Measurements from ENCODE around the gene DTNBP1.

DTNBP1 gene

GRCh38 chr6:15517600-15517999 is 145.2 kb downstream of the DTNBP1 start:
- H3K9me3 ChIP-seq (ENCODE audit: insufficient read depth, low read length) = no peaks in the 10 kb centered on the region

GRCh38 chr6:15516923-15517560 is 145.8 kb downstream of the DTNBP1 start:
- TF ChIP-seq YY1 (IDR thresholded peaks at IDR 0.05; ENCODE audit: insufficient read depth, insufficient read length) = no peak
- TF ChIP-seq ZNF274 (IDR thresholded peaks at IDR 0.05; ENCODE audit: low read depth, low read length) = no peak
- no peak for TF ChIP-seq SUZ12 (IDR thresholded peaks at IDR 0.05; ENCODE audit: extremely low read depth, insufficient read depth, insufficient read length)
- H3K9me3 ChIP-seq (ENCODE audit: insufficient read depth, low read length) = no peaks in the 10 kb centered on the region
- H3K36me3 ChIP-seq (ENCODE audit: insufficient read depth, insufficient read length, low read length) = peaks cover 75% of the 10 kb centered on the region

More at GRCh38 chr6:15517600-15517999, 145.2 kb downstream of the DTNBP1 start:
- no peak for DNase-seq (ENCODE audit: low read depth, low spot score)
- TF ChIP-seq YY1 (IDR thresholded peaks at IDR 0.05; ENCODE audit: insufficient read depth, insufficient read length) (no peak), ZNF274 (IDR thresholded peaks at IDR 0.05; ENCODE audit: low read depth, low read length) (no peak), SUZ12 (IDR thresholded peaks at IDR 0.05; ENCODE audit: extremely low read depth, insufficient read depth, insufficient read length) (no peak)
- H3K36me3 ChIP-seq (ENCODE audit: insufficient read depth, insufficient read length, low read length) = peaks cover 75% of the 10 kb centered on the region
- H3K4me1 ChIP-seq (ENCODE audit: insufficient read depth, insufficient read length) = peaks cover 2% of the 10 kb centered on the region
- no peaks in the 10 kb centered on the region for H3K27me3 ChIP-seq (ENCODE audit: insufficient read depth, insufficient read length)
- H3K4me3 ChIP-seq (ENCODE audit: insufficient read length, low read depth) = no peak overlapping the region
- H3K9ac ChIP-seq (ENCODE audit: insufficient read length, low read depth) = no peak overlapping the region

GRCh38 chr6:15516378-15516777 is 146.4 kb downstream of the DTNBP1 start:
- DNase-seq (ENCODE audit: low read depth, low spot score) = no peak
- H3K36me3 ChIP-seq (ENCODE audit: insufficient read depth, insufficient read length, low read length) = peaks cover 79% of the 10 kb centered on the region
- TF ChIP-seq SUZ12 (IDR thresholded peaks at IDR 0.05; ENCODE audit: extremely low read depth, insufficient read depth, insufficient read length) = no peak
- no peak for TF ChIP-seq YY1 (IDR thresholded peaks at IDR 0.05; ENCODE audit: insufficient read depth, insufficient read length)
- TF ChIP-seq ZNF274 (IDR thresholded peaks at IDR 0.05; ENCODE audit: low read depth, low read length) = no peak
- H3K4me1 ChIP-seq (ENCODE audit: insufficient read depth, insufficient read length) = peaks cover 2% of the 10 kb centered on the region
- no peak overlapping the region for H3K4me3 ChIP-seq (ENCODE audit: insufficient read length, low read depth)
- H3K9me3 ChIP-seq (ENCODE audit: insufficient read depth, low read length) = no peaks in the 10 kb centered on the region
- no peaks in the 10 kb centered on the region for H3K27me3 ChIP-seq (ENCODE audit: insufficient read depth, insufficient read length)
- H3K9ac ChIP-seq (ENCODE audit: insufficient read length, low read depth) = no peak overlapping the region

More at GRCh38 chr6:15516923-15517560, 145.8 kb downstream of the DTNBP1 start:
- Histone ChIP-seq H3K4me1 (ENCODE audit: insufficient read depth, insufficient read length) (peaks cover 2% of the 10 kb centered on the region), H3K4me3 (ENCODE audit: insufficient read length, low read depth) (no peak overlapping the region), H3K9ac (ENCODE audit: insufficient read length, low read depth) (no peak overlapping the region), H3K27me3 (ENCODE audit: insufficient read depth, insufficient read length) (no peaks in the 10 kb centered on the region)
- DNase-seq (ENCODE audit: low read depth, low spot score) = no peak

GRCh38 chr6:15515660-15516375 is 147.0 kb downstream of the DTNBP1 start:
- TF ChIP-seq YY1 (IDR thresholded peaks at IDR 0.05; ENCODE audit: insufficient read depth, insufficient read length) (no peak), SUZ12 (IDR thresholded peaks at IDR 0.05; ENCODE audit: extremely low read depth, insufficient read depth, insufficient read length) (no peak), ZNF274 (IDR thresholded peaks at IDR 0.05; ENCODE audit: low read depth, low read length) (no peak)
- no peaks in the 10 kb centered on the region for H3K9me3 ChIP-seq (ENCODE audit: insufficient read depth, low read length)
- H3K9ac ChIP-seq (ENCODE audit: insufficient read length, low read depth) = no peak overlapping the region
- H3K4me3 ChIP-seq (ENCODE audit: insufficient read length, low read depth) = no peak overlapping the region
- H3K27me3 ChIP-seq (ENCODE audit: insufficient read depth, insufficient read length) = no peaks in the 10 kb centered on the region
- peaks cover 2% of the 10 kb centered on the region for H3K4me1 ChIP-seq (ENCODE audit: insufficient read depth, insufficient read length)
- H3K36me3 ChIP-seq (ENCODE audit: insufficient read depth, insufficient read length, low read length) = peaks cover 84% of the 10 kb centered on the region
- no peak for DNase-seq (ENCODE audit: low read depth, low spot score)

- H3K9ac ChIP-seq (ENCODE audit: insufficient read length, low read depth) = no peak overlapping the region
- H3K36me3 ChIP-seq (ENCODE audit: insufficient read depth, insufficient read length, low read length) = peaks cover 86% of the 10 kb centered on the region
- H3K9me3 ChIP-seq (ENCODE audit: insufficient read depth, low read length) = no peaks in the 10 kb centered on the region
- H3K4me1 ChIP-seq (ENCODE audit: insufficient read depth, insufficient read length) = peaks cover 2% of the 10 kb centered on the region
- H3K4me3 ChIP-seq (ENCODE audit: insufficient read length, low read depth) = no peak overlapping the region
- no peak for DNase-seq (ENCODE audit: low read depth, low spot score)
- H3K27me3 ChIP-seq (ENCODE audit: insufficient read depth, insufficient read length) = no peaks in the 10 kb centered on the region
- TF ChIP-seq ZNF274 (IDR thresholded peaks at IDR 0.05; ENCODE audit: low read depth, low read length) (no peak), SUZ12 (IDR thresholded peaks at IDR 0.05; ENCODE audit: extremely low read depth, insufficient read depth, insufficient read length) (no peak), YY1 (IDR thresholded peaks at IDR 0.05; ENCODE audit: insufficient read depth, insufficient read length) (no peak)
Measured at GRCh38 chr6:15515226-15515625, 147.6 kb downstream of the DTNBP1 start.

- no peaks in the 10 kb centered on the region for H3K27me3 ChIP-seq (ENCODE audit: insufficient read depth, insufficient read length)
- TF ChIP-seq YY1 (IDR thresholded peaks at IDR 0.05; ENCODE audit: insufficient read depth, insufficient read length) (no peak), ZNF274 (IDR thresholded peaks at IDR 0.05; ENCODE audit: low read depth, low read length) (no peak), SUZ12 (IDR thresholded peaks at IDR 0.05; ENCODE audit: extremely low read depth, insufficient read depth, insufficient read length) (no peak)
- no peaks in the 10 kb centered on the region for H3K9me3 ChIP-seq (ENCODE audit: insufficient read depth, low read length)
- no peak overlapping the region for H3K9ac ChIP-seq (ENCODE audit: insufficient read length, low read depth)
- peaks cover 2% of the 10 kb centered on the region for H3K4me1 ChIP-seq (ENCODE audit: insufficient read depth, insufficient read length)
- DNase-seq (ENCODE audit: low read depth, low spot score) = no peak
- no peak overlapping the region for H3K4me3 ChIP-seq (ENCODE audit: insufficient read length, low read depth)
- peaks cover 89% of the 10 kb centered on the region for H3K36me3 ChIP-seq (ENCODE audit: insufficient read depth, insufficient read length, low read length)
Measured at GRCh38 chr6:15513801-15514711, 148.8 kb downstream of the DTNBP1 start.

Data from NT2/D1 (cell line).